Neuron (in vitro differentiated cells): ENCODE measurements around the gene SORD.
"Not testable (repeated sequence)": the region's sequence is repeated elsewhere in the genome, so short reads cannot be mapped to it uniquely, and the experiment has no call there.

Experiments used
- H2AFZ ChIP-seq: one replicate; pipeline ENCODE4 v1.6.1; 2013; ENCODE audit warnings: low read depth, mild to moderate bottlenecking, inconsistent platforms, low read length, moderate library complexity
- H3K27me3 ChIP-seq: one replicate; pipeline ENCODE4 v1.6.1; 2013; ENCODE audit warnings: low read length; ENCODE audit not compliant: insufficient read depth
- H3K36me3 ChIP-seq: one replicate; pipeline ENCODE4 v1.6.1; 2013; ENCODE audit warnings: low read length; ENCODE audit not compliant: insufficient read depth
- H3K4me1 ChIP-seq: one replicate; pipeline ENCODE4 v1.6.1; 2013; ENCODE audit warnings: low read length; ENCODE audit not compliant: insufficient read depth
- H3K4me3 ChIP-seq: 2 replicates; pipeline ENCODE4 v1.5.1; 2013; ENCODE audit warnings: mild to moderate bottlenecking, low read length, moderate library complexity
- H3K9me3 ChIP-seq: one replicate; pipeline ENCODE4 v1.6.1; 2013; ENCODE audit warnings: low read length

Gene SORD

DNA sequence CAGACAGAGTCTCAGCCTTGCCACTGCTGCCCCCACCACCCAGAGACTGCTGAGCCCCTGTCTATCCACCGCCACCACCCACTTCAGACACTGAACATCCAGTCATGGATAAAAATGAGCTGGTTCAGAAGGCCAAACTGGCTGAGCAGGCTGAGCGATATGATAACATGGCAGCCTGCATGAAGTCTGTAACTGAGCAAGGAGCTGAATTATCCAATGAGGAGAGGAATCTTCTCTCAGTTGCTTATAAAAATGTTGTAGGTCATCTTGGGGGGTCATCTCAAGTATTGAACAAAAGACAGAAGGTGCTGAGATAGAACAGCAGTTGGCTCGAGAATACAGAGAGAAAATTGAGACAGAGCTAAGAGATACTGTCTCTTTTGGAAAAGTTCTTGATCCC lies 29.7 kb downstream of the SORD start:
- peaks cover 26% of the 10 kb centered on the region for H3K9me3 ChIP-seq
- not testable (repeated sequence) for H3K4me3 ChIP-seq, H3K4me1 ChIP-seq, H3K27me3 ChIP-seq, H2AFZ ChIP-seq
- H3K36me3 ChIP-seq, result peaks cover 18% of the 10 kb centered on the region

DNA sequence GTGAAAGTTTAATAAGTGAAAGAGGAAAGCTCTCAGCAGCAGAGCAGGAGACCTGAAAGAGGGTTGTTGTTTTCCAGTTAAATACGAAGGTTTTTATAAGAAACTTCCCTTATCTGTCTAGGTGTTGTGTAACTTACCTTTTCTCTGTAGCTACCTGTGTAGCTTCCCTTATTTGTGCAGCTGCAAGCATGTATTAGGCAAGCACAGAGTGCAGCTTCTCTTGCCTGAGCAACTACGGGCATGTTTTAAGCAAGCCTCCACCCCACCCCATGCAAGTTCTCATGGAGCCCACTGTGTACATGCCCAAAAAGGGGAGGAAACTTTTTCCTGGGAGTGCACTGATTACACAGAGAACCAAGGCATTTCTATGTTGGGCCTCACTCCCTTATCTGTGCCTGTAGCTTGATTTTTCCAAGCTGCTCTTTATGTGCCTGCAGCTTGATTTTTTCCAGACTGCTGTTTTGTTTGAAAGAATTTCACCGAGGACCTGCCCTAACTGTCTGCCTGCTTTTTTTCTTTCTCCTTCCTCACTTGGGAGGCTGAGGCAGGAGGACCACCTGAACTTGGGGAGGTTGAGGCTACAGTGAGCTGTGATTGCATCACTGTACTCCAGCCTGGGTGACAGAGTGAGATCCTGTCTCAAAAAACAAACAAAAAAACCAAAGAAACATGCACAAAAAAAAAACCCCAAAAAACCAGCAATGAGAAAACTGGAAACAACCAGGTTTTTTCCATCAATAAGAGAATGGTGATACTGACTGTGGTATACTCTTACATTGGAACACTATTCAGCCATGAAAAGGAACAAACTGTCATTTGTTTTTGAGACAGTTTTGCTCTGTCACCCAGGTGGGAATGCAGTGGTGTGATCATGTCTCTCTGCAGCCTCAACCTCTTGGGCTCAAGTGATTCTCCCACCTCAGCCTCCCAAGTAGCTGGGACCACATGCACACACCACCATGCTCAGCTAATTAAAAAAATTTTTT lies 36.0 kb downstream of the SORD start:
- H2AFZ ChIP-seq, H3K4me1 ChIP-seq, H3K36me3 ChIP-seq, H3K27me3 ChIP-seq, H3K4me3 ChIP-seq: not testable (repeated sequence)
- peaks cover 13% of the 10 kb centered on the region for H3K9me3 ChIP-seq

GRCh38 chr15:45062301-45062700 lies 39.3 kb downstream of the SORD start:
- Histone ChIP-seq H3K36me3 (peaks cover 13% of the 10 kb centered on the region), H3K9me3 (peaks cover 15% of the 10 kb centered on the region)
- H3K27me3 ChIP-seq, H3K4me1 ChIP-seq, H3K4me3 ChIP-seq, H2AFZ ChIP-seq: not testable (repeated sequence)

- no peak overlapping the region for H2AFZ ChIP-seq
- H3K4me3 ChIP-seq, result no peak overlapping the region
- peaks cover 3% of the 10 kb centered on the region for H3K9me3 ChIP-seq
- H3K4me1 ChIP-seq, result no peaks in the 10 kb centered on the region
- H3K27me3 ChIP-seq, result no peaks in the 10 kb centered on the region
- H3K36me3 ChIP-seq, result peaks cover 17% of the 10 kb centered on the region
These were observed 41.4 kb downstream of the SORD start for GRCh38 chr15:45064386-45064785.

GRCh38 chr15:45069942-45070360 lies 47.0 kb downstream of the SORD start:
- not testable (repeated sequence) for H3K4me3 ChIP-seq, H3K4me1 ChIP-seq, H3K27me3 ChIP-seq, H3K9me3 ChIP-seq, H3K36me3 ChIP-seq, H2AFZ ChIP-seq

DNA sequence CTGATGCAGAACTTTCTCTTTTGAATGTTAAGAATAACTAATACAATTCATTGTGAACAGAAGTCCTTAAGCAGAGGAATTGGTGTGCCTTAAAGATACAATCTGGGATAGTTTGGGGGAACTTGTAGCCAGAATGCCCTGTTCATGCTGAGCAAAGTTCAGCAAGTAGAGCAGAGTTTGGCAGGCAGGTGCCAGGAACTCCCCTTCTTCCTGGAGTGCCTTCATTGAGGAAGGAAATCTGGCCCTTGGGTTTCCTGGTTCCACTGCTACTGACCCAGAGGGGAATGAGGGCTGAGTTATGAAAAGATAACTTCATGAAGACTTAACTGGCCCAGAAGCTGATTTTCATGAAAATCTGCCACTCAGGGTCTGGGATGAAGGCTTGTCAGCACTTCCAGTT lies 50.6 kb downstream of the SORD start:
- not testable (repeated sequence) for H3K4me3 ChIP-seq, H3K9me3 ChIP-seq, H3K4me1 ChIP-seq, H2AFZ ChIP-seq, H3K36me3 ChIP-seq, H3K27me3 ChIP-seq

DNA sequence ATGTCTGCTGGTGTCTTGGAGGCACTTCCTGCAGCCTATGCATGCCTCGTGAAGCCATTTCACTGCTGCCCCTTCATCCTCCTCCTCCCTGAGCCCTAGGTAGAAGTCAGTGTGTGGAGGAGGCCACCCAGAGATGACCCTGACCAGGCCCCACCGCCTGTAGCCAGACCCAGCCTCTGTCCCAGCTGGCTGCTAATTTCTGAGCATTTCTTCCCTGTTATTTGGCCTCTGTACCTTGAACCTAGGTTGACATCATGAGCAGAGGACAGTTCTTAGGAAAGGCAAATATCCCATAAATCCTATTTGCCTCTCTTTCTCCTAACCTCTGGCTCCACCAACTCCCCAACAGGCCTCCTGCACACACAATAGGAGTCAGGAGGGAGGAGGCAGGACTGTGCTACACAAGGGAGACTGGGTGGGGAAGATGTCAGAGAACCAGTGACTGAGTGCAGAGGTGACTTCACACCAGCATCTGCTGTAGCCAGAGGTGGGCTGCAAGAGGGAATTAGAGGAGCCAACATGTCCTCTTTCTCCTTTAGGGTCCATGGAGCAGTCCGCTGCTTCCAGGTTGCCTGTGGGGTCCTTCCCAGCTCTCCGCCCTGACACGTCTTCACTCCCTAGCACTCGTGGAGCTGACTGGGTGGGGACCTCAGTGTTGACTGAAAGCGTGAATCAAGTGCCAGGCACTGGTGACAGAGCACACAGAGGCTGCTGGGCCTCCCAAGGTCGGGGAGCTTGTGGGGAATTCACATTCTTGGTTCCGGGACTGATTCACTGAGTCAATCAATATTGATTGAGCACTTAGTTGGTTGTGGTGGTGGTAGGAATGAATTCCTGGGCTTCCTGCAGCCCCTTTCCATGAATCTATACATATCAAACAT lies 52.7 kb downstream of the SORD start:
- not testable (repeated sequence) for H3K4me1 ChIP-seq, H2AFZ ChIP-seq, H3K27me3 ChIP-seq, H3K36me3 ChIP-seq, H3K9me3 ChIP-seq, H3K4me3 ChIP-seq

GRCh38 chr15:45077391-45077790 lies 54.4 kb downstream of the SORD start:
- not testable (repeated sequence) for H3K4me3 ChIP-seq, H3K27me3 ChIP-seq, H2AFZ ChIP-seq, H3K9me3 ChIP-seq, H3K36me3 ChIP-seq, H3K4me1 ChIP-seq

GRCh38 chr15:45079201-45079600 lies 56.2 kb downstream of the SORD start:
- not testable (repeated sequence) for H2AFZ ChIP-seq, H3K4me3 ChIP-seq, H3K9me3 ChIP-seq, H3K36me3 ChIP-seq, H3K27me3 ChIP-seq, H3K4me1 ChIP-seq

GRCh38 chr15:45079628-45080246 lies 56.7 kb downstream of the SORD start:
- H3K36me3 ChIP-seq, H3K4me3 ChIP-seq, H3K9me3 ChIP-seq, H3K27me3 ChIP-seq, H2AFZ ChIP-seq, H3K4me1 ChIP-seq: not testable (repeated sequence)

DNA sequence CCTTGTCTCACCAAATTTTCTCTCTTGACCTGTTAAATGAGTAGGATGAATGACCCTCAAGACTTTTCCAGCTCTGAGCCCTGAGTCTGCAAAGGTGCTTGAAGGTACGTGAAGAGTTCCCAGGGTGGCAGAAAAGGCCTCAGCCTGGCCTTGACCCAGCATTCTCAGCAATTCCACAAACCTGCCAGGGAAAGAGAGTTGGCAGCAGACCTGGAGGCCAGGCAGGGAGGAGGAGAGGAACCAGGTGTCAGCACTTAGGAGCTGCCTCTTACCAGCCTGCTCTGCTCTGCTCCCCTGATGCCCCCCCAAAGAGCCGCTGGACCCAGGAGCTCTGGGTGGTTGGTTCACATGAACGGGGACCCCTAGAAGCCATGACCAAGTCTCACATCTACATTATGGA lies 57.6 kb downstream of the SORD start:
- not testable (repeated sequence) for H3K4me3 ChIP-seq, H3K9me3 ChIP-seq, H3K27me3 ChIP-seq, H3K36me3 ChIP-seq, H3K4me1 ChIP-seq, H2AFZ ChIP-seq

GRCh38 chr15:45082412-45082811 lies 59.4 kb downstream of the SORD start:
- H3K4me3 ChIP-seq, H3K36me3 ChIP-seq, H3K4me1 ChIP-seq, H3K9me3 ChIP-seq, H2AFZ ChIP-seq, H3K27me3 ChIP-seq: not testable (repeated sequence)

DNA sequence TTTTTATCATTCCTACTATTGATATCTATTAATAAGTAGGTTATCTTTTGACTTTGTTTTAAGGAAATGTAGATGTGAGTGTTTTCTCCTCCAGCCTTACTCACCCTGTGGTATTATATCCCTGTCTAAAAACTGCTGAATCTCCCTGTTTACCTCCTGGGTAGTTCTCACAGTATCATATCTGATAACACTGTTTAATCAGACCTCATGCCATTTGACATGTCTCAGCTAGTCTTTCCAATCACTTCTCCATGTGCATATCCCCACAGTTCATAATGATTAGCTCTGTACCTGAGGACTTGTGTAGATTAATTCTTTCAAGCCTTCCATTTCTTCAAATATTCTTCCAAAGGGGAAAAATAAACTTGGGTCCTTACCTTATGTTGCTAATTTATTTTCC lies 60.2 kb downstream of the SORD start:
- H3K4me1 ChIP-seq, result no peaks in the 10 kb centered on the region

More for the DNA sequence above, 60.2 kb downstream of the SORD start:
- Histone ChIP-seq H3K36me3 (no peaks in the 10 kb centered on the region), H3K27me3 (peaks cover 2% of the 10 kb centered on the region), H2AFZ (no peak overlapping the region), H3K4me3 (no peak overlapping the region), H3K9me3 (no peaks in the 10 kb centered on the region)
